HepG2 (cell line): ENCODE results near the gene HES3. TPM values are rescaled to one million over a fixed set of nuclear protein-coding genes. Genes with fewer than 3 reads are reported as not detected.

Experiments
- HIVEP1 ChIP-seq: sonication (generic); formaldehyde crosslinking; IDR thresholded peaks from 2 replicates; pipeline ENCODE4 v1.4.0; 2020; ENCODE audit warnings: mild to moderate bottlenecking, missing genetic modification reagents
- PHF21A ChIP-seq: sonication (generic); formaldehyde crosslinking; IDR thresholded peaks from 2 replicates; pipeline ENCODE4 v1.5.0; 2020; ENCODE audit warnings: mild to moderate bottlenecking, missing genetic modification reagents
- THAP11 ChIP-seq: IDR thresholded peaks from 2 replicates; pipeline ENCODE4 v1.6.1; 2016; ENCODE audit warnings: missing biosample characterization, missing genetic modification reagents
- U2AF2 ChIP-seq: fragments of 200-400 bp; formaldehyde crosslinking; IDR thresholded peaks from 2 replicates; pipeline ENCODE4 v1.6.1; 2017; ENCODE audit warnings: low read depth, mild to moderate bottlenecking, low read length
- ZNF256 ChIP-seq: sonication (generic); formaldehyde crosslinking; conservative IDR thresholded peaks from 2 replicates; pipeline ENCODE4 v1.4.0; 2020; ENCODE audit warnings: missing genetic modification reagents
- ZNF883 ChIP-seq: sonication (generic); formaldehyde crosslinking; IDR thresholded peaks from 2 replicates; pipeline ENCODE4 v1.5.1; 2020; ENCODE audit warnings: mild to moderate bottlenecking, missing genetic modification reagents; ENCODE audit errors: not compliant biosample characterization
- polyA plus RNA-seq, 8 experiments: library from polyadenylated mRNA; depleted of rRNA in 3 of 8; stranded (reverse) in 7 of 8; unstranded in 1 of 8; fragments of >200 nt; fragmentation: Illumina TruSeq in 4 of 8; extraction: Trizol in 4 of 8; gene quantifications; 2 replicates each; pipeline versions ENCODE4 v1.2.1 to v1.2.3, GENCODE V29; 2011 to 2016; ENCODE audit warnings: low read depth in 4 of 8, missing spikeins in 1 of 8, mixed read lengths in 1 of 8; ENCODE audit not compliant: insufficient read depth in 1 of 8
- total RNA-seq, 5 experiments: library from RNA; depleted of rRNA; stranded (reverse); fragments of >200 nt; fragmentation: Illumina TruSeq; extraction: Trizol; gene quantifications; 2 replicates each; pipeline ENCODE4 v1.2.3, GENCODE V29; 2016; ENCODE audit warnings: low read depth in 1 of 5
- TF ChIP-seq, protein P1 (sequence below): sonication (generic); formaldehyde crosslinking; IDR thresholded peaks from 2 replicates; pipeline ENCODE4 v1.5.0; 2020; ENCODE audit warnings: missing genetic modification reagents
- TF ChIP-seq, protein P2 (sequence below): IDR thresholded peaks from 2 replicates; pipeline ENCODE4 v1.6.1; 2016; ENCODE audit warnings: control low read depth
- TF ChIP-seq, protein P3 (sequence below): sonication (generic); formaldehyde crosslinking; IDR thresholded peaks from 2 replicates; pipeline ENCODE4 v1.5.0; 2020; ENCODE audit warnings: mild to moderate bottlenecking, missing genetic modification reagents, borderline replicate concordance
- TF ChIP-seq, protein P4 (sequence below): sonication (generic); formaldehyde crosslinking; IDR thresholded peaks from 2 replicates; pipeline ENCODE4 v1.8.0; 2022; ENCODE audit warnings: low read depth, missing genetic modification reagents
- TF ChIP-seq, protein P5 (sequence below): sonication (generic); formaldehyde crosslinking; IDR thresholded peaks from 2 replicates; pipeline ENCODE4 v1.5.0; 2020; ENCODE audit warnings: mild to moderate bottlenecking, missing genetic modification reagents
- TF ChIP-seq, protein P6 (sequence below): sonication (generic); formaldehyde crosslinking; conservative IDR thresholded peaks from 2 replicates; pipeline ENCODE4 v1.4.0; 2020; ENCODE audit warnings: missing genetic modification reagents

Gene HES3
- total and polyA plus RNA-seq, 2 of the 13 experiments (the other 11 are each of a cell fraction or from before 2014, with no cell fraction given), result not detected

DNA sequence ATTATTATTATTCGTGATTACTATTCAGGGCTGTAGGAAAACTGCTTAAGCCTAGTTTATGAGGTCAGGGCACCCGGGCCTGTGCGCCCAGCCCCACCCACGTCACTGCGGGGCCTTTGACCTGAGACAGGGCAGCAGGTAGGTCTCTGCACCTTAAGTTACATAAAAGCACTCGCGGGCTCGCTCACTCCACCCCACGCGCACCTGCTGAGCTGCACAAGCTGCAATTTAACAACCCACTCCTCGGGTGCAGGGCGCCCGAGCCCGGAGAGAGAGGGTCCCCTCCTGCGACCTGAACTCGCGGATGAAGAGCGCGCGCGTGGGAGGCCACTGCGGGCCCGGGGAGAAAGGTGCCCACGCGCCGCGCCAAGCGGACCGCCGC, 8.7 kb upstream of the HES3 start (continued):
- TF ChIP-seq, protein P1, sequence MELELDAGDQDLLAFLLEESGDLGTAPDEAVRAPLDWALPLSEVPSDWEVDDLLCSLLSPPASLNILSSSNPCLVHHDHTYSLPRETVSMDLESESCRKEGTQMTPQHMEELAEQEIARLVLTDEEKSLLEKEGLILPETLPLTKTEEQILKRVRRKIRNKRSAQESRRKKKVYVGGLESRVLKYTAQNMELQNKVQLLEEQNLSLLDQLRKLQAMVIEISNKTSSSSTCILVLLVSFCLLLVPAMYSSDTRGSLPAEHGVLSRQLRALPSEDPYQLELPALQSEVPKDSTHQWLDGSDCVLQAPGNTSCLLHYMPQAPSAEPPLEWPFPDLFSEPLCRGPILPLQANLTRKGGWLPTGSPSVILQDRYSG (CRISPR knock-in tag), result no peak
- TF ChIP-seq HIVEP1 (CRISPR knock-in tag), result peak; percentile 20; the same call in 1 of the 2 replicates
- TF ChIP-seq, protein P2, sequence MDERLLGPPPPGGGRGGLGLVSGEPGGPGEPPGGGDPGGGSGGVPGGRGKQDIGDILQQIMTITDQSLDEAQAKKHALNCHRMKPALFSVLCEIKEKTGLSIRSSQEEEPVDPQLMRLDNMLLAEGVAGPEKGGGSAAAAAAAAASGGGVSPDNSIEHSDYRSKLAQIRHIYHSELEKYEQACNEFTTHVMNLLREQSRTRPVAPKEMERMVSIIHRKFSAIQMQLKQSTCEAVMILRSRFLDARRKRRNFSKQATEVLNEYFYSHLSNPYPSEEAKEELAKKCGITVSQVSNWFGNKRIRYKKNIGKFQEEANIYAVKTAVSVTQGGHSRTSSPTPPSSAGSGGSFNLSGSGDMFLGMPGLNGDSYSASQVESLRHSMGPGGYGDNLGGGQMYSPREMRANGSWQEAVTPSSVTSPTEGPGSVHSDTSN (CRISPR knock-in tag), result no peak
- no peak for TF ChIP-seq THAP11 (CRISPR knock-in tag)
- TF ChIP-seq, protein P3, sequence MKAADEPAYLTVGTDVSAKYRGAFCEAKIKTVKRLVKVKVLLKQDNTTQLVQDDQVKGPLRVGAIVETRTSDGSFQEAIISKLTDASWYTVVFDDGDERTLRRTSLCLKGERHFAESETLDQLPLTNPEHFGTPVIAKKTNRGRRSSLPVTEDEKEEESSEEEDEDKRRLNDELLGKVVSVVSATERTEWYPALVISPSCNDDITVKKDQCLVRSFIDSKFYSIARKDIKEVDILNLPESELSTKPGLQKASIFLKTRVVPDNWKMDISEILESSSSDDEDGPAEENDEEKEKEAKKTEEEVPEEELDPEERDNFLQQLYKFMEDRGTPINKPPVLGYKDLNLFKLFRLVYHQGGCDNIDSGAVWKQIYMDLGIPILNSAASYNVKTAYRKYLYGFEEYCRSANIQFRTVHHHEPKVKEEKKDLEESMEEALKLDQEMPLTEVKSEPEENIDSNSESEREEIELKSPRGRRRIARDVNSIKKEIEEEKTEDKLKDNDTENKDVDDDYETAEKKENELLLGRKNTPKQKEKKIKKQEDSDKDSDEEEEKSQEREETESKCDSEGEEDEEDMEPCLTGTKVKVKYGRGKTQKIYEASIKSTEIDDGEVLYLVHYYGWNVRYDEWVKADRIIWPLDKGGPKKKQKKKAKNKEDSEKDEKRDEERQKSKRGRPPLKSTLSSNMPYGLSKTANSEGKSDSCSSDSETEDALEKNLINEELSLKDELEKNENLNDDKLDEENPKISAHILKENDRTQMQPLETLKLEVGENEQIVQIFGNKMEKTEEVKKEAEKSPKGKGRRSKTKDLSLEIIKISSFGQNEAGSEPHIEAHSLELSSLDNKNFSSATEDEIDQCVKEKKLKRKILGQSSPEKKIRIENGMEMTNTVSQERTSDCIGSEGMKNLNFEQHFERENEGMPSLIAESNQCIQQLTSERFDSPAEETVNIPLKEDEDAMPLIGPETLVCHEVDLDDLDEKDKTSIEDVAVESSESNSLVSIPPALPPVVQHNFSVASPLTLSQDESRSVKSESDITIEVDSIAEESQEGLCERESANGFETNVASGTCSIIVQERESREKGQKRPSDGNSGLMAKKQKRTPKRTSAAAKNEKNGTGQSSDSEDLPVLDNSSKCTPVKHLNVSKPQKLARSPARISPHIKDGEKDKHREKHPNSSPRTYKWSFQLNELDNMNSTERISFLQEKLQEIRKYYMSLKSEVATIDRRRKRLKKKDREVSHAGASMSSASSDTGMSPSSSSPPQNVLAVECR (CRISPR knock-in tag), result 0 out of 2 replicates have a peak, but pooled peaks have one; percentile 52
- TF ChIP-seq, protein P4, sequence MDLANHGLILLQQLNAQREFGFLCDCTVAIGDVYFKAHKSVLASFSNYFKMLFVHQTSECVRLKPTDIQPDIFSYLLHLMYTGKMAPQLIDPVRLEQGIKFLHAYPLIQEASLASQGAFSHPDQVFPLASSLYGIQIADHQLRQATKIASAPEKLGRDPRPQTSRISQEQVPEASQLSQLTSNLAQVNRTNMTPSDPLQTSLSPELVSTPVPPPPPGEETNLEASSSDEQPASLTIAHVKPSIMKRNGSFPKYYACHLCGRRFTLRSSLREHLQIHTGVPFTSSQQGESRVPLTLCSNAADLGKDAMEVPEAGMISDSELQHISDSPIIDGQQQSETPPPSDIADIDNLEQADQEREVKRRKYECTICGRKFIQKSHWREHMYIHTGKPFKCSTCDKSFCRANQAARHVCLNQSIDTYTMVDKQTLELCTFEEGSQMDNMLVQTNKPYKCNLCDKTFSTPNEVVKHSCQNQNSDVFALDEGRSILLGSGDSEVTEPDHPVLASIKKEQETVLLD (CRISPR knock-in tag), result no peak
- no peak for TF ChIP-seq ZNF256
- TF ChIP-seq, protein P5, sequence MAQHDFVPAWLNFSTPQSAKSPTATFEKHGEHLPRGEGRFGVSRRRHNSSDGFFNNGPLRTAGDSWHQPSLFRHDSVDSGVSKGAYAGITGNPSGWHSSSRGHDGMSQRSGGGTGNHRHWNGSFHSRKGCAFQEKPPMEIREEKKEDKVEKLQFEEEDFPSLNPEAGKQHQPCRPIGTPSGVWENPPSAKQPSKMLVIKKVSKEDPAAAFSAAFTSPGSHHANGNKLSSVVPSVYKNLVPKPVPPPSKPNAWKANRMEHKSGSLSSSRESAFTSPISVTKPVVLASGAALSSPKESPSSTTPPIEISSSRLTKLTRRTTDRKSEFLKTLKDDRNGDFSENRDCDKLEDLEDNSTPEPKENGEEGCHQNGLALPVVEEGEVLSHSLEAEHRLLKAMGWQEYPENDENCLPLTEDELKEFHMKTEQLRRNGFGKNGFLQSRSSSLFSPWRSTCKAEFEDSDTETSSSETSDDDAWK, result no peak
- TF ChIP-seq, protein P6, sequence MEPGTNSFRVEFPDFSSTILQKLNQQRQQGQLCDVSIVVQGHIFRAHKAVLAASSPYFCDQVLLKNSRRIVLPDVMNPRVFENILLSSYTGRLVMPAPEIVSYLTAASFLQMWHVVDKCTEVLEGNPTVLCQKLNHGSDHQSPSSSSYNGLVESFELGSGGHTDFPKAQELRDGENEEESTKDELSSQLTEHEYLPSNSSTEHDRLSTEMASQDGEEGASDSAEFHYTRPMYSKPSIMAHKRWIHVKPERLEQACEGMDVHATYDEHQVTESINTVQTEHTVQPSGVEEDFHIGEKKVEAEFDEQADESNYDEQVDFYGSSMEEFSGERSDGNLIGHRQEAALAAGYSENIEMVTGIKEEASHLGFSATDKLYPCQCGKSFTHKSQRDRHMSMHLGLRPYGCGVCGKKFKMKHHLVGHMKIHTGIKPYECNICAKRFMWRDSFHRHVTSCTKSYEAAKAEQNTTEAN, result no peak
- no peak for TF ChIP-seq U2AF2
- peak; percentile 29; the same call in 1 of the 2 replicates for TF ChIP-seq PHF21A
- TF ChIP-seq ZNF883 (CRISPR knock-in tag), result no peak
